K562 (cell line): ENCODE data around the gene CD79A. TPM values are rescaled to one million over a fixed set of nuclear protein-coding genes. Genes with fewer than 3 reads are reported as not detected.

Experiments used
- ATAC-seq: fragments of 200-7000 bp; cut with Tn5 transposase; 3 replicates; pipeline ENCODE4 v1.9.1; 2020; ENCODE audit warnings: moderate library complexity
- BruUV-seq: library from RNA; stranded (reverse); fragments of 400-500 nt; replicated peaks from 2 replicates; lab custom pipeline; 2021; lab: Mats Ljungman, UMichigan
- CTCF ChIA-PET: fragments of 300-600 bp; formaldehyde crosslinking; extraction: SDS; loops from one replicate; lab custom pipeline; 2021; ENCODE audit warnings: low intra/inter-chr PET ratio; lab: Yijun Ruan, JAX
- POLR2A ChIA-PET: fragments of 300-600, 350-650 bp; sonication (Branson Sonifier 250); formaldehyde crosslinking; extraction: SDS; loops from one replicate; lab custom pipeline; 2021; ENCODE audit warnings: antibody characterized with exemption, inconsistent platforms; lab: Yijun Ruan, JAX
- DNase-seq, 4 experiments: peaks; one replicate each; pipeline versions ENCODE4 v3.0.0 to v3.0.0-alpha.2; 2011 to 2018; ENCODE audit warnings: low spot score in 3 of 4, mixed read lengths in 3 of 4; ENCODE audit errors: extremely low read depth in 1 of 4
- FAIRE-seq: peaks from 2 replicates; lab custom pipeline; 2011; peaks lifted over from hg19 to GRCh38; lab: Jason Lieb, UNC
- H2AFZ ChIP-seq: 2 replicates; pipeline ENCODE4 v1.6.0; 2011; ENCODE audit warnings: low read depth, low read length, control low read depth, inconsistent platforms
- H3K27ac ChIP-seq: fragments of 200-600 bp; 3 replicates; pipeline ENCODE4 v1.8.0; 2011; ENCODE audit warnings: low read depth, mild to moderate bottlenecking, control low read depth, inconsistent platforms, low read length, moderate library complexity, mixed read lengths; ENCODE audit errors: extremely low read depth
- H3K27me3 ChIP-seq, 2 experiments: fragments of 300-600 bp in 1 of 2; 2 replicates in 1 of 2; 3 replicates in 1 of 2; pipeline versions ENCODE4 v1.6.0 to v1.8.0; 2011; ENCODE audit warnings: inconsistent platforms in 2 of 2, low read length in 2 of 2, mild to moderate bottlenecking in 1 of 2, mixed read lengths in 1 of 2, moderate library complexity in 1 of 2; ENCODE audit not compliant: control insufficient read depth in 2 of 2, insufficient read depth in 2 of 2
- H3K36me3 ChIP-seq: fragments of 300-600 bp; 3 replicates; pipeline ENCODE4 v1.8.0; 2011; ENCODE audit warnings: mild to moderate bottlenecking, low read length, inconsistent platforms; ENCODE audit not compliant: control insufficient read depth, insufficient read depth
- H3K4me1 ChIP-seq, 2 experiments: fragments of 200-600 bp in 1 of 2; replicated peaks in 1 of 2; 2 replicates in 1 of 2; 3 replicates in 1 of 2; pipeline versions ENCODE4 v1.5.1 to v1.8.0; 2011; ENCODE audit warnings: inconsistent platforms in 2 of 2, low read length in 2 of 2, mild to moderate bottlenecking in 1 of 2, mixed read lengths in 1 of 2, moderate library complexity in 1 of 2; ENCODE audit not compliant: control insufficient read depth in 2 of 2, insufficient read depth in 2 of 2
- H3K4me2 ChIP-seq: 2 replicates; pipeline ENCODE4 v1.6.1; 2011; ENCODE audit warnings: low read length, control low read depth, inconsistent platforms, mixed read lengths; ENCODE audit not compliant: insufficient read depth
- H3K4me3 ChIP-seq: fragments of 200-600 bp; sonication (generic), shearing (Covaris generic); 2 replicates; pipeline ENCODE4 v1.5.1; 2016; ENCODE audit warnings: control low read depth, inconsistent platforms
- H3K79me2 ChIP-seq: fragments of 200-600 bp; 3 replicates; pipeline ENCODE4 v1.8.0; 2011; ENCODE audit warnings: low read length, inconsistent platforms; ENCODE audit not compliant: control insufficient read depth, insufficient read depth
- H3K9ac ChIP-seq, 2 experiments: 2 replicates each; pipeline versions ENCODE4 v1.6.0 to v1.6.1; 2011; ENCODE audit warnings: low read depth in 2 of 2, low read length in 2 of 2, control low read depth in 1 of 2, inconsistent platforms in 1 of 2, mild to moderate bottlenecking in 1 of 2, mixed read lengths in 1 of 2; ENCODE audit not compliant: insufficient read depth in 1 of 2
- H3K9me1 ChIP-seq: one replicate; pipeline ENCODE4 v1.6.0; 2011; ENCODE audit warnings: inconsistent platforms, mild to moderate bottlenecking, low read length, moderate library complexity; ENCODE audit not compliant: control insufficient read depth, insufficient read depth
- H3K9me3 ChIP-seq: replicated peaks from 2 replicates; pipeline ENCODE4 v1.5.1; 2011; ENCODE audit warnings: low read depth, low read length, inconsistent platforms; ENCODE audit not compliant: control insufficient read depth, insufficient read depth
- H4K20me1 ChIP-seq: replicated peaks from 2 replicates; pipeline ENCODE4 v1.6.1; 2011; ENCODE audit warnings: low read length, inconsistent platforms, mixed read lengths; ENCODE audit not compliant: control insufficient read depth, insufficient read depth
- HMGXB4 ChIP-seq: sonication (generic); formaldehyde crosslinking; IDR thresholded peaks from 2 replicates; pipeline ENCODE4 v1.8.1; 2023; ENCODE audit warnings: mild to moderate bottlenecking, missing genetic modification reagents
- POLR2G ChIP-seq: fragments of 200-400 bp; formaldehyde crosslinking; IDR thresholded peaks from 2 replicates; pipeline ENCODE4 v1.6.1; 2017; ENCODE audit warnings: low read depth, mild to moderate bottlenecking, antibody characterized with exemption, low read length, moderate library complexity
- ZNF146 ChIP-seq: IDR thresholded peaks from one replicate; pipeline ENCODE4 v1.6.1; 2018; ENCODE audit warnings: missing compliant biosample characterization; ENCODE audit not compliant: unreplicated experiment
- WGBS: fragments of 100-300 bp; shearing (Covaris generic); methylation state at CpG from one replicate; pipeline ENCODE4 v1.1.6; 2016; ENCODE audit warnings: low coverage, mixed read lengths; ENCODE audit not compliant: insufficient coverage; ENCODE audit errors: missing lambda C conversion rate; 5-methylcytosine and 5-hydroxymethylcytosine counted together
- in situ Hi-C: fragments of 300-500 bp; cut with MboI; formaldehyde crosslinking; loops from 4 replicates; pipeline ENCODE4 v1.15.0; 2018; ENCODE audit warnings: inconsistent platforms, mixed read lengths
- intact Hi-C: fragments of 100-400 bp; cut with micrococcal nuclease; formaldehyde crosslinking; loops from 2 replicates; pipeline ENCODE4 v1.14.2; 2022
- polyA plus RNA-seq, 8 experiments: library from polyadenylated mRNA; depleted of rRNA in 4 of 8; stranded (reverse) in 5 of 8; unstranded in 3 of 8; fragments of >200 nt; fragmentation: Nextera tagmentation in 2 of 8; fragmentation: Illumina TruSeq in 1 of 8; extraction: Ambion mirVana in 2 of 8; extraction: Trizol in 1 of 8; gene quantifications; 2 replicates each; pipeline versions ENCODE4 v1.2.1 to v1.2.3, GENCODE V29; 2011 to 2014; ENCODE audit warnings: inconsistent platforms in 1 of 8, missing spikeins in 1 of 8
- total RNA-seq, 7 experiments: library from RNA; depleted of rRNA in 6 of 7; stranded (reverse); fragments of >200 nt in 6 of 7; fragmentation: Illumina TruSeq in 2 of 7; extraction: Trizol in 2 of 7; gene quantifications; 2 replicates each; pipeline versions ENCODE4 v1.2.1 to v1.2.3, GENCODE V29; 2011 to 2021; ENCODE audit warnings: low replicate concordance in 1 of 7

CD79A gene
- total and polyA plus RNA-seq, 9 of the 15 experiments (the other 6 are each of a cell fraction or from before 2014, with no cell fraction given), result 0.04 to 0.72 (median 0.17) TPM; not detected in 3

- DNase-seq (no peak), FAIRE-seq (no peak), ATAC-seq (no peak)
- intact Hi-C loops, result no loop called here
- H3K27me3 ChIP-seq, result no peaks in the 10 kb centered on the region
- H3K27ac ChIP-seq, result no peak overlapping the region
- ChIA-PET CTCF (no interaction called here), POLR2A (interaction anchor here (1.2 to 2.3 kb wide), 2 partner anchors 10 to 17 kb away, joined by 5 to 11 read pairs; no protein-coding TSS in a partner anchor)
- H3K9me3 ChIP-seq, result no peaks in the 10 kb centered on the region
- peaks cover 87% of the 10 kb centered on the region for H3K36me3 ChIP-seq
- no peak overlapping the region for H2AFZ ChIP-seq
- H3K4me2 ChIP-seq, result no peak overlapping the region
- TF ChIP-seq HMGXB4 (CRISPR knock-in tag) (no peak), POLR2G (peak; percentile 35; the same call in 1 of the 2 replicates), ZNF146 (CRISPR knock-in tag) (no peak)
- no peak overlapping the region for H3K4me3 ChIP-seq
- peaks cover 4% of the 10 kb centered on the region for H3K9me1 ChIP-seq
- H3K9ac ChIP-seq, result peak overlapping the region in 1 of 2 experiments; percentile 17; a peak in 1 of 4 replicates
- H4K20me1 ChIP-seq, result no peaks in the 10 kb centered on the region
- H3K79me2 ChIP-seq, result no peaks in the 10 kb centered on the region
- in situ Hi-C loops, result no loop called here
- no TSS peak for BruUV-seq
- peaks cover 0 to 27% of the 10 kb centered on the region in 2 experiments; a peak in 2 of 5 replicates for H3K4me1 ChIP-seq
- WGBS, result 96% methylated on average over 19 of the region's 21 CpGs
Measured at GRCh38 chr19:41901707-41902360, 24.8 kb downstream of the CD79A start.
